Measurements from ENCODE around the gene PPP2R3B.

DNA sequence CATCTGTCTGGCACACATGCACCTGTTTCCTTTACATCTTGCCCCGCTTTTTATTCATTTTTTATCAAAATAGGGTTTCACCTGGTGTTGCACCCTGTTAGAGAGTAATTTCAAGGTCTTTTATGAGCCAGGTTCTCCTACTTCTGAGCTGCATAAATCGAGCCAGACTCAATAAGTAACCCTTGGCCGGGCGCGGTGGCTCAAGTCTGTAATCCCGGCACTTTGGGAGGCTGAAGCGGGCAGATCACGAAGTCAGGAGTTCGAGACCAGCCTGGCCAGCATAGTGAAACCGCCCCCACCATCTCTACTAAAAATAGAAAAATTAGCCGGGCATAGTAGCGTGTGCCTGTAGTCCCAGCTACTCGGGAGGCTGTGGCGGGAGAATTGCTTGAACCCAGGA, 1.0 kb upstream of the PPP2R3B start:
- TF ChIP-seq, protein P1, sequence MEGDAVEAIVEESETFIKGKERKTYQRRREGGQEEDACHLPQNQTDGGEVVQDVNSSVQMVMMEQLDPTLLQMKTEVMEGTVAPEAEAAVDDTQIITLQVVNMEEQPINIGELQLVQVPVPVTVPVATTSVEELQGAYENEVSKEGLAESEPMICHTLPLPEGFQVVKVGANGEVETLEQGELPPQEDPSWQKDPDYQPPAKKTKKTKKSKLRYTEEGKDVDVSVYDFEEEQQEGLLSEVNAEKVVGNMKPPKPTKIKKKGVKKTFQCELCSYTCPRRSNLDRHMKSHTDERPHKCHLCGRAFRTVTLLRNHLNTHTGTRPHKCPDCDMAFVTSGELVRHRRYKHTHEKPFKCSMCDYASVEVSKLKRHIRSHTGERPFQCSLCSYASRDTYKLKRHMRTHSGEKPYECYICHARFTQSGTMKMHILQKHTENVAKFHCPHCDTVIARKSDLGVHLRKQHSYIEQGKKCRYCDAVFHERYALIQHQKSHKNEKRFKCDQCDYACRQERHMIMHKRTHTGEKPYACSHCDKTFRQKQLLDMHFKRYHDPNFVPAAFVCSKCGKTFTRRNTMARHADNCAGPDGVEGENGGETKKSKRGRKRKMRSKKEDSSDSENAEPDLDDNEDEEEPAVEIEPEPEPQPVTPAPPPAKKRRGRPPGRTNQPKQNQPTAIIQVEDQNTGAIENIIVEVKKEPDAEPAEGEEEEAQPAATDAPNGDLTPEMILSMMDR (conservative IDR thresholded peaks at IDR 0.05; ENCODE audit: low read depth, low read length) = no peak
- no peak for TF ChIP-seq MAFK (IDR thresholded peaks at IDR 0.05; ENCODE audit: low read depth, low read length)
